ENCODE results near the gene ADAT3. TPM values are rescaled to one million over a fixed set of nuclear protein-coding genes. Genes with fewer than 3 reads are reported as not detected.

The ADAT3 gene
- total RNA-seq, 1 donor from 2014 or later = 2.4 TPM

GRCh38 chr19:1912760-1913505 is 7.7 kb downstream of the ADAT3 start:
- no peak for DNase-seq (ENCODE audit: low read depth, low spot score)

- DNase-seq (ENCODE audit: low read depth, low spot score) = no peak
Observed at GRCh38 chr19:1913781-1914577, 8.8 kb downstream of the ADAT3 start.

GRCh38 chr19:1914826-1915341 is 9.7 kb downstream of the ADAT3 start:
- no peak for DNase-seq (ENCODE audit: low read depth, low spot score)

- no peak for DNase-seq (ENCODE audit: low read depth, low spot score)
Observed at GRCh38 chr19:1917146-1917545, 11.9 kb downstream of the ADAT3 start.

- no peak for DNase-seq (ENCODE audit: low read depth, low spot score)
Observed at GRCh38 chr19:1917926-1918325, 12.7 kb downstream of the ADAT3 start.

- DNase-seq (ENCODE audit: low read depth, low spot score) = no peak
Observed at GRCh38 chr19:1918975-1919374, 13.8 kb downstream of the ADAT3 start.

GRCh38 chr19:1920644-1921043 is 15.4 kb downstream of the ADAT3 start:
- DNase-seq (ENCODE audit: low read depth, low spot score) = no peak

- no peak for DNase-seq (ENCODE audit: low read depth, low spot score)
Observed at GRCh38 chr19:1921326-1921725, 16.1 kb downstream of the ADAT3 start.

GRCh38 chr19:1921825-1922224 is 16.6 kb downstream of the ADAT3 start:
- DNase-seq (ENCODE audit: low read depth, low spot score) = no peak

- DNase-seq (ENCODE audit: low read depth, low spot score) = no peak
Observed at GRCh38 chr19:1922803-1923202, 17.6 kb downstream of the ADAT3 start.

GRCh38 chr19:1923319-1923718 is 18.1 kb downstream of the ADAT3 start:
- DNase-seq (ENCODE audit: low read depth, low spot score) = no peak

- no peak for DNase-seq (ENCODE audit: low read depth, low spot score)
Observed at GRCh38 chr19:1924320-1924961, 19.2 kb downstream of the ADAT3 start.

GRCh38 chr19:1925544-1925943 is 20.3 kb downstream of the ADAT3 start:
- no peak for DNase-seq (ENCODE audit: low read depth, low spot score)

- no peak for DNase-seq (ENCODE audit: low read depth, low spot score)
Observed at GRCh38 chr19:1929021-1929742, 24.0 kb downstream of the ADAT3 start.

- no peak for DNase-seq (ENCODE audit: low read depth, low spot score)
Observed at GRCh38 chr19:1931445-1931844, 26.2 kb downstream of the ADAT3 start.

GRCh38 chr19:1932395-1932794 is 27.2 kb downstream of the ADAT3 start:
- DNase-seq (ENCODE audit: low read depth, low spot score) = no peak

- DNase-seq (ENCODE audit: low read depth, low spot score) = no peak
Observed at GRCh38 chr19:1933244-1933643, 28.0 kb downstream of the ADAT3 start.

GRCh38 chr19:1933942-1934341 is 28.7 kb downstream of the ADAT3 start:
- no peak for DNase-seq (ENCODE audit: low read depth, low spot score)

GRCh38 chr19:1935484-1936208 is 30.4 kb downstream of the ADAT3 start:
- DNase-seq (ENCODE audit: low read depth, low spot score) = no peak

GRCh38 chr19:1936430-1936829 is 31.2 kb downstream of the ADAT3 start:
- DNase-seq (ENCODE audit: low read depth, low spot score) = no peak

All from pulmonary artery endothelial cell (primary cell).